GM23338 (cell line): ENCODE measurements around the gene AACS. TPM values are rescaled to one million over a fixed set of nuclear protein-coding genes. Genes with fewer than 3 reads are reported as not detected.

Experiments
- ATAC-seq: fragments of 200-7000 bp; cut with Tn5 transposase; 3 replicates; pipeline ENCODE4 v1.9.1; 2020
- DNase-seq: peaks from one replicate; pipeline ENCODE4 v3.0.0-alpha.2; 2015; ENCODE audit warnings: low spot score
- H2AFZ ChIP-seq: fragments of 200-600 bp; sonication (generic); 2 replicates; pipeline ENCODE4 v1.8.0; 2016; ENCODE audit warnings: antibody characterized with exemption, mild to moderate bottlenecking, moderate library complexity
- H3F3A ChIP-seq: fragments of 200-600 bp; sonication (generic); replicated peaks from 2 replicates; pipeline ENCODE4 v1.8.0; 2017; ENCODE audit warnings: antibody characterized with exemption, mixed run types, low read depth
- H3K27ac ChIP-seq: fragments of 200-600 bp; sonication (generic); 2 replicates; pipeline ENCODE4 v1.6.1; 2016; ENCODE audit warnings: low read depth
- H3K27me3 ChIP-seq: fragments of 200-600 bp; sonication (generic); 2 replicates; pipeline ENCODE4 v1.8.0; 2016; ENCODE audit warnings: mild to moderate bottlenecking, mixed run types, moderate library complexity; ENCODE audit not compliant: insufficient read depth
- H3K36me3 ChIP-seq: fragments of 200-600 bp; sonication (generic); 2 replicates; pipeline ENCODE4 v1.8.0; 2016; ENCODE audit warnings: mild to moderate bottlenecking; ENCODE audit not compliant: insufficient read depth
- H3K4me1 ChIP-seq: fragments of 200-600 bp; sonication (generic); 2 replicates; pipeline ENCODE4 v1.8.0; 2016; ENCODE audit warnings: mild to moderate bottlenecking, moderate library complexity; ENCODE audit not compliant: insufficient read depth
- H3K4me2 ChIP-seq: fragments of 200-600 bp; sonication (generic); 2 replicates; pipeline ENCODE4 v1.7.1; 2017; ENCODE audit warnings: mixed run types
- H3K4me3 ChIP-seq: fragments of 200-600 bp; sonication (generic); 2 replicates; pipeline ENCODE4 v1.6.1; 2016; ENCODE audit warnings: mixed run types
- H3K79me2 ChIP-seq: fragments of 200-600 bp; sonication (generic); replicated peaks from 2 replicates; pipeline ENCODE4 v1.8.0; 2017; ENCODE audit warnings: mild to moderate bottlenecking; ENCODE audit not compliant: insufficient read depth
- H3K9me2 ChIP-seq: fragments of 200-600 bp; sonication (generic); 2 replicates; pipeline ENCODE4 v1.8.0; 2017; ENCODE audit not compliant: insufficient read depth
- H4K20me1 ChIP-seq: fragments of 200-600 bp; sonication (generic); replicated peaks from 2 replicates; pipeline ENCODE4 v1.8.0; 2017; ENCODE audit warnings: mild to moderate bottlenecking; ENCODE audit not compliant: insufficient read depth
- H3K27ac Mint-ChIP-seq: 2 replicates; pipeline ENCODE4 v1.8.0; 2020; ENCODE audit warnings: inconsistent platforms, mild to moderate bottlenecking, moderate library complexity, mixed read lengths
- H3K27me3 Mint-ChIP-seq: 3 replicates; pipeline ENCODE4 v1.8.0; 2022; ENCODE audit warnings: low read depth, mild to moderate bottlenecking, moderate library complexity, mixed read lengths, inconsistent platforms; ENCODE audit not compliant: insufficient read depth, poor library complexity
- H3K36me3 Mint-ChIP-seq: 3 replicates; pipeline ENCODE4 v1.8.0; 2021; ENCODE audit warnings: low read depth, mild to moderate bottlenecking, inconsistent platforms, moderate library complexity, mixed read lengths
- H3K4me1 Mint-ChIP-seq: 3 replicates; pipeline ENCODE4 v1.8.0; 2020; ENCODE audit warnings: mild to moderate bottlenecking, inconsistent platforms, mixed read lengths
- H3K4me3 Mint-ChIP-seq: 3 replicates; pipeline ENCODE4 v1.8.0; 2021; ENCODE audit warnings: moderate library complexity, mild to moderate bottlenecking, inconsistent platforms, mixed read lengths
- H3K9me3 Mint-ChIP-seq: 3 replicates; pipeline ENCODE4 v1.8.0; 2020; ENCODE audit warnings: moderate library complexity, mild to moderate bottlenecking, inconsistent platforms, mixed read lengths
- CREB1 ChIP-seq: fragments of 250-450 bp; sonication (Bioruptor Pico); IDR thresholded peaks from 2 replicates; pipeline ENCODE4 v1.5.0; 2020; ENCODE audit warnings: low read depth, mild to moderate bottlenecking, moderate library complexity
- CTCF ChIP-seq, 2 experiments: fragments of 200-600 bp in 1 of 2; sonication (generic) in 1 of 2; conservative IDR thresholded peaks; 2 replicates each; pipeline versions ENCODE4 v1.5.1 to v1.6.1; 2016 to 2017; ENCODE audit warnings: antibody characterized with exemption in 2 of 2, low read depth in 2 of 2, mild to moderate bottlenecking in 2 of 2, moderate library complexity in 1 of 2
- ETS1 ChIP-seq: IDR thresholded peaks from 2 replicates; pipeline ENCODE4 v1.6.1; 2016; ENCODE audit warnings: antibody characterized with exemption
- EZH2 ChIP-seq: fragments of 200-600 bp; sonication (generic); IDR thresholded peaks from one replicate; pipeline ENCODE4 v1.8.0; 2017; ENCODE audit warnings: antibody characterized with exemption, mild to moderate bottlenecking, low read depth; ENCODE audit not compliant: unreplicated experiment
- EZH2phosphoT487 ChIP-seq: fragments of 200-600 bp; sonication (generic); IDR thresholded peaks from one replicate; pipeline ENCODE4 v1.8.1; 2018; ENCODE audit warnings: antibody characterized with exemption; ENCODE audit not compliant: unreplicated experiment
- JUNB ChIP-seq: IDR thresholded peaks from one replicate; pipeline ENCODE4 v1.6.1; 2016; ENCODE audit warnings: antibody characterized with exemption; ENCODE audit not compliant: unreplicated experiment
- NANOG ChIP-seq: IDR thresholded peaks from 2 replicates; pipeline ENCODE4 v1.6.1; 2016; ENCODE audit warnings: antibody characterized with exemption, borderline replicate concordance
- POLR2AphosphoS5 ChIP-seq: IDR thresholded peaks from 2 replicates; pipeline ENCODE4 v1.6.1; 2016; ENCODE audit warnings: antibody characterized with exemption, low read depth
- REST ChIP-seq: IDR thresholded peaks from one replicate; pipeline ENCODE4 v1.6.1; 2018; ENCODE audit warnings: antibody characterized with exemption; ENCODE audit not compliant: unreplicated experiment
- STAT1 ChIP-seq: IDR thresholded peaks from one replicate; pipeline ENCODE4 v1.6.1; 2016; ENCODE audit warnings: antibody characterized with exemption; ENCODE audit not compliant: unreplicated experiment
- ZNF114 ChIP-seq: fragments of 250-450 bp; sonication (Bioruptor Pico); IDR thresholded peaks from 2 replicates; pipeline ENCODE4 v1.5.0; 2020; ENCODE audit warnings: mild to moderate bottlenecking, moderate library complexity
- ZNF331 ChIP-seq: fragments of 250-450 bp; sonication (Bioruptor Pico); IDR thresholded peaks from 2 replicates; pipeline ENCODE4 v1.5.0; 2020; ENCODE audit warnings: low read depth, mild to moderate bottlenecking, moderate library complexity
- ZNF462 ChIP-seq: fragments of 250-450 bp; sonication (Bioruptor Pico); IDR thresholded peaks from 2 replicates; pipeline ENCODE4 v1.5.0; 2020; ENCODE audit warnings: mild to moderate bottlenecking, moderate library complexity
- polyA plus RNA-seq: library from polyadenylated mRNA; unstranded; fragments of >200 nt; fragmentation: Nextera tagmentation; extraction: Ambion mirVana; gene quantifications from 2 replicates; pipeline ENCODE4 v1.2.1, GENCODE V29; 2016
- total RNA-seq: library from RNA; depleted of rRNA; stranded (reverse); fragments of >200 nt; shearing (Covaris generic); gene quantifications from 2 replicates; pipeline ENCODE4 v1.2.3, GENCODE V29; 2014

AACS gene
- total and polyA plus RNA-seq, 2 experiments from 2014 or later: 31.1 to 64.4 TPM

GRCh38 chr12:125113789-125114188, 48.6 kb downstream of the AACS start:
- DNase-seq (no peak), ATAC-seq (peak; percentile 63)
- peaks cover 4% of the 10 kb centered on the region for H3K4me1 Mint-ChIP-seq
- H3K9me3 Mint-ChIP-seq: peaks cover 3% of the 10 kb centered on the region; the same call in 2 of the 3 replicates
- Histone ChIP-seq H3K79me2 (no peaks in the 10 kb centered on the region), H2AFZ (no peak overlapping the region), H3F3A (no peaks in the 10 kb centered on the region), H3K4me3 (no peak overlapping the region), H3K27me3 (no peaks in the 10 kb centered on the region), H3K36me3 (peaks cover 17% of the 10 kb centered on the region; the same call in 1 of the 2 replicates), H3K4me1 (no peaks in the 10 kb centered on the region), H4K20me1 (no peaks in the 10 kb centered on the region; the same call in none of the 2 replicates), H3K9me2 (no peaks in the 10 kb centered on the region), H3K27ac (no peak overlapping the region), H3K4me2 (no peak overlapping the region)
- peak overlapping the region; percentile 41; the same call in 1 of the 2 replicates for H3K27ac Mint-ChIP-seq
- peaks cover 46% of the 10 kb centered on the region for H3K36me3 Mint-ChIP-seq
- H3K27me3 Mint-ChIP-seq: peaks cover 4% of the 10 kb centered on the region
- no peak for TF ChIP-seq NANOG
- no peak for TF ChIP-seq JUNB
- no peak for TF ChIP-seq CTCF (conservative IDR thresholded peaks at IDR 0.05; ENCODE audit: low read depth in 2 of 2)
- no peak for TF ChIP-seq ZNF114 (CRISPR knock-in tag)
- TF ChIP-seq REST: no peak
- TF ChIP-seq ZNF331 (CRISPR knock-in tag): no peak
- TF ChIP-seq EZH2phosphoT487: no peak
- TF ChIP-seq POLR2AphosphoS5: no peak
- TF ChIP-seq ETS1: no peak
- TF ChIP-seq ZNF462: no peak
- no peak for TF ChIP-seq CREB1 (CRISPR knock-in tag)
- TF ChIP-seq EZH2: no peak
- no peak for TF ChIP-seq STAT1
- H3K4me3 Mint-ChIP-seq: no peak overlapping the region
